GM19351 (cell line): Measurements from ENCODE around the gene MED15.
"Not testable (repeated sequence)": the region's sequence is repeated elsewhere in the genome, so short reads cannot be mapped to it uniquely, and the experiment has no call there.

ENCODE experiments used
- ATAC-seq: cut with Tn5 transposase; IDR thresholded peaks from one replicate; pipeline ENCODE4 v1.9.1; 2021; ENCODE audit warnings: mild to moderate bottlenecking, moderate library complexity; ENCODE audit not compliant: unreplicated experiment

Gene MED15

GRCh38 chr22:20507253-20508066 is at the start of gene MED15:
MED15 (plus strand) TSS chr22:20507610; CDS start chr22:20507679, 69 bp downstream.
- ATAC-seq = peak; percentile 88

- no peak for ATAC-seq
Observed at GRCh38 chr22:20458530-20459151, 48.8 kb upstream of the MED15 start.

- no peak for ATAC-seq
Observed at GRCh38 chr22:20459152-20459542, 48.3 kb upstream of the MED15 start.

- ATAC-seq = no peak
Observed at GRCh38 chr22:20459862-20460261, 47.5 kb upstream of the MED15 start.

GRCh38 chr22:20463324-20464095 is 43.9 kb upstream of the MED15 start:
- ATAC-seq = no peak

GRCh38 chr22:20464096-20464614 is 43.3 kb upstream of the MED15 start:
- ATAC-seq = no peak

GRCh38 chr22:20464912-20465758 is 42.3 kb upstream of the MED15 start:
- no peak for ATAC-seq

GRCh38 chr22:20465759-20466077 is 41.7 kb upstream of the MED15 start:
- ATAC-seq = no peak

- ATAC-seq = no peak
Observed at GRCh38 chr22:20466659-20467379, 40.6 kb upstream of the MED15 start.

- ATAC-seq = no peak
Observed at GRCh38 chr22:20469110-20469868, 38.1 kb upstream of the MED15 start.

GRCh38 chr22:20470525-20470924 is 36.9 kb upstream of the MED15 start:
- not testable (repeated sequence) for ATAC-seq

GRCh38 chr22:20471126-20471833 is 36.1 kb upstream of the MED15 start:
- no peak for ATAC-seq

GRCh38 chr22:20472629-20473442 is 34.6 kb upstream of the MED15 start:
- no peak for ATAC-seq

GRCh38 chr22:20475115-20475436 is 32.3 kb upstream of the MED15 start:
- ATAC-seq = no peak

GRCh38 chr22:20475569-20475968 is 31.8 kb upstream of the MED15 start:
- ATAC-seq = not testable (repeated sequence)

- ATAC-seq = not testable (repeated sequence)
Observed at GRCh38 chr22:20478059-20478458, 29.4 kb upstream of the MED15 start.

- no peak for ATAC-seq
Observed at GRCh38 chr22:20479612-20480196, 27.7 kb upstream of the MED15 start.

GRCh38 chr22:20483143-20483506 is 24.3 kb upstream of the MED15 start:
- ATAC-seq = not testable (repeated sequence)
